ENCODE data around the gene SULT4A1. TPM values are rescaled to one million over a fixed set of nuclear protein-coding genes. Genes with fewer than 3 reads are reported as not detected.

SULT4A1 gene
- total and polyA plus RNA-seq, 12 donors = 0.19 to 1.2 (median 0.29) TPM; not detected in 2

GRCh38 chr22:43860831-43861230 is 1.5 kb downstream of the SULT4A1 start:
- Histone ChIP-seq H3K27ac (no peak overlapping the region), H3K27me3 (peaks cover 0 to 73% (median 63%) of the 10 kb centered on the region in 7 donors), H3K4me1 (peaks cover 0 to 2% (median 0%) of the 10 kb centered on the region in 9 donors), H3K4me3 (no peak overlapping the region), H3K9me3 (peaks cover 0 to 20% (median 0%) of the 10 kb centered on the region in 11 donors), H3K36me3 (no peaks in the 10 kb centered on the region)
- intact Hi-C loops (cut with DNase I) = no loop called here
- 68 to 76% methylated on average over 12 of the region's 12 CpGs for WGBS, 2 donors
- DNase-seq (no peak), ATAC-seq (no peak)
- TF ChIP-seq CTCF (IDR thresholded peaks at IDR 0.05) = no peak

DNA sequence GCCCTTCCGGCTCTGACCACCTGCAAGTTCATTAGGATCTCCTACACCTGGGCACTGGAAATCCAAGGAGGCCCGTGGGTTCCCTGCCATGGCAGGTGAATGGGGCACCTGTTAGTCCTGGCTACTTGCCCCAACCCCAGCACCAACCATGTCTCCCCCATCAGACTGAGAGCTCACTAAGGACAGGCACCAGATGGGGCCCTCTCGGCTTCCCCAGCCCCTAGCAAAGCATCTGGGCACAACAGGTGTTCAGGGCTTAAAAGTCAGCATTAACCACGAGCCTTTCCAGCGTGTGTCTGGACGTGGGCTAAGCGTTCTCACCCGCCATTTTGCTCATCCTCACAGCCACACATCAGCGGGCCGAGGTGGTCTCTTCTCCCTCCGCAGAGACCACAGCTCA is 2.2 kb downstream of the SULT4A1 start:
- intact Hi-C loops (cut with DNase I) = no loop called here
- no peaks in the 10 kb centered on the region for H3K36me3 ChIP-seq
- H3K27me3 ChIP-seq = peaks cover 0 to 67% (median 56%) of the 10 kb centered on the region in 7 donors
- H3K4me1 ChIP-seq = peaks cover 0 to 2% (median 0%) of the 10 kb centered on the region in 9 donors
- no peak for TF ChIP-seq CTCF (IDR thresholded peaks at IDR 0.05)
- H3K9me3 ChIP-seq = peaks cover 0 to 20% (median 0%) of the 10 kb centered on the region in 11 donors
- DNase-seq = no peak
- no peak overlapping the region for H3K27ac ChIP-seq
- 87 to 89% methylated on average over 11 of the region's 11 CpGs for WGBS, 2 donors
- no peak overlapping the region for H3K4me3 ChIP-seq
- no peak for ATAC-seq

GRCh38 chr22:43859621-43860020 is 2.7 kb downstream of the SULT4A1 start:
- ATAC-seq (no peak), DNase-seq (no peak)
- Histone ChIP-seq H3K9me3 (peaks cover 0 to 20% (median 0%) of the 10 kb centered on the region in 11 donors), H3K27me3 (peaks cover 0 to 62% (median 51%) of the 10 kb centered on the region in 7 donors), H3K4me3 (no peak overlapping the region), H3K36me3 (no peaks in the 10 kb centered on the region), H3K4me1 (peaks cover 0 to 2% (median 0%) of the 10 kb centered on the region in 9 donors), H3K27ac (no peak overlapping the region)
- TF ChIP-seq CTCF (IDR thresholded peaks at IDR 0.05) = no peak
- 79 to 86% methylated on average over 14 of the region's 14 CpGs for WGBS, 2 donors
- intact Hi-C loops (cut with DNase I) = no loop called here

DNA sequence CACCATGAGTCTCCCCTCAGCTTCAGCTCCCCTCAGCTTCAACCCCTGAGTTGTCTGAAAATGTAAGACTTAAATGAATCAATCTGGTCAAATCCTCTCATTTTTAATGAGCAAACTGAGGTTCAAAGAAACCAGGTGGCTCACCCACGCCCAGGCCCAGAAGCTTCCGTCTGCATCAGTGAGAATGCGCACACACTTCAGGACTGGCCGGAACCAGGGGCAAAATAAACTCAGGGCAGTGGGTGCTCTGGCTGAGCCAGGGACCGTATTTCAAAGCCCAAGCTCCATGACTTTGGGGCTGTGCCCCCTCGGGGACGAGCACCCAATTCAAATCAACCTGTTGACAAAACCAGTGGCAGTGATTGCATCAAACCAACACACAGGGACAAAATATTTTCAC is 3.1 kb downstream of the SULT4A1 start:
- peaks cover 0 to 57% (median 48%) of the 10 kb centered on the region in 7 donors for H3K27me3 ChIP-seq
- 82 to 89% methylated on average over 7 of the region's 7 CpGs for WGBS, 2 donors
- peaks cover 0 to 2% (median 0%) of the 10 kb centered on the region in 9 donors for H3K4me1 ChIP-seq
- no peak overlapping the region for H3K4me3 ChIP-seq
- DNase-seq (no peak), ATAC-seq (no peak)
- no peak for TF ChIP-seq CTCF (IDR thresholded peaks at IDR 0.05)
- intact Hi-C loops (cut with DNase I) = no loop called here
- no peaks in the 10 kb centered on the region for H3K36me3 ChIP-seq
- H3K27ac ChIP-seq = no peak overlapping the region
- H3K9me3 ChIP-seq = peaks cover 0 to 20% (median 0%) of the 10 kb centered on the region in 11 donors

Measured in heart right ventricle (tissue), 16 donors.